Neuron (in vitro differentiated cells): ENCODE measurements around the gene B4GALT3.
"Not testable (repeated sequence)": the region's sequence is repeated elsewhere in the genome, so short reads cannot be mapped to it uniquely, and the experiment has no call there.

Experiments
- H2AFZ ChIP-seq: one replicate; pipeline ENCODE4 v1.6.1; 2013; ENCODE audit warnings: low read depth, mild to moderate bottlenecking, inconsistent platforms, low read length, moderate library complexity
- H3K27me3 ChIP-seq: one replicate; pipeline ENCODE4 v1.6.1; 2013; ENCODE audit warnings: low read length; ENCODE audit not compliant: insufficient read depth
- H3K36me3 ChIP-seq: one replicate; pipeline ENCODE4 v1.6.1; 2013; ENCODE audit warnings: low read length; ENCODE audit not compliant: insufficient read depth
- H3K4me1 ChIP-seq: one replicate; pipeline ENCODE4 v1.6.1; 2013; ENCODE audit warnings: low read length; ENCODE audit not compliant: insufficient read depth
- H3K4me3 ChIP-seq: 2 replicates; pipeline ENCODE4 v1.5.1; 2013; ENCODE audit warnings: mild to moderate bottlenecking, low read length, moderate library complexity
- H3K9me3 ChIP-seq: one replicate; pipeline ENCODE4 v1.6.1; 2013; ENCODE audit warnings: low read length

B4GALT3 gene

DNA sequence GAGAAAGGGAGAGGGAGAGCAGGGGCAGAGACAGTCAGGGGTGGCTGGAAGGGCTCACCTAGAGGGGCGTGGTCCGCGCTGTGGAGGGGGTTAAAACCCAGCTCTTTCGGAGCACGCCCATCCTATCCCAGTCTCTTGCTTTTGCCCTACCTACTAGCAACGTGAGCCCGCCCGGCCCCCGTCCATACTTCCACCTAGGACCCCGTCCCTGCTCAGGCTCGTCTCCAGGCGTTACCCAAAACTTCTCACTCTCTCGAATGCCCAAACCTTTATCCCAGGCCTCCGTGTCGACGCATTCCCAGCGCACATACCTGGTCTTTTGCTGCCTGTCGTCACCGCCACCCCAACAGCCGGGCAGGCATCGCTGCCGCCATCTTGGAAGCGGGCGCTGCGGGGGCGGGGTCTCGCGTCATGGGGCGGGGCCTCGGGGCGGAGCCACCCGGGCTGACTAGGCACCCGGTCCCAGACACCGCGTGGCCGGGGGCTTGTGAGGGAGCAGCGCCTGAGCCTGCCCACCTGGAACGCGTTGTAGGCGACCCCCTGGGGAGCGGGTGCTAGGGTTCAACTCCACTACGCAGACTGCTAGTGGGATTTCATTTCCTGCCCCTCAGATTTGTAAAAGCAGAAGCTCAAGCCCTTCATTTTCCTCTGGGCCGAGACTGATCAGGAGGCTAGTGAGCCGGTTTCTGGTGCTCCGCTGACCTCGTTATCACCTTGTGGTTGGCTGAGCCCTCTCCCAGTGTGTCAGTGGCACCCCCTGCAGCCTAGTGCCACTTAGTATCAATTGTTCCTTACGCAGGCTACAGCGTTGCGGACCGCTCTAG is at the start of gene B4GALT3:
Gene B4GALT3, minus strand, starts transcription at position 396 of the 824 bp plus-strand sequence. CDS start 1,447 bp downstream, outside the sequence.
- H3K27me3 ChIP-seq = no peaks in the 10 kb centered on the region
- peaks cover 31% of the 10 kb centered on the region for H3K36me3 ChIP-seq
- H2AFZ ChIP-seq = peak within 1 kb of the TSS; percentile 57
- H3K4me3 ChIP-seq = peak within 1 kb of the TSS; percentile 66
- H3K9me3 ChIP-seq = no peaks in the 10 kb centered on the region
- H3K4me1 ChIP-seq = peaks cover 12% of the 10 kb centered on the region

DNA sequence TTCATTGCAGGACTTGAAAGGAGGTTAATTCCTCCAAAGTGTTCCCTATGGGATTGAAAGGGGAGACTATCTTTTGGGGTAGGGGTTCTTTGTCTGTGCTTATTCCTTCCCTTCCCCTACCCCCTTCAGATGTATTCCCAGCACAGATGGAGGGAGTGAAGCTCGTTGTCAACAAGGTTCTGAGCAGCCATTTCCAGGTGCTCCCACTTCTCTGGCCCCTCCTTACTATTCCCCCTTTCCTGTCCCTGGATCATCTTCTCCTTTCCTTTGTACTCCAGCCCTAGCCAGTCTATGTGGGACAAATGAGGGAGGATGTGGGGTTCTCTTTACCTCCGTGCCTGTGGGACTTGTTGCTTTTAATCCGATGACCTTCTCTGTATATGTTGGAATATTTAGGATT is 49.5 kb upstream of the B4GALT3 start:
- no peaks in the 10 kb centered on the region for H3K9me3 ChIP-seq
- H2AFZ ChIP-seq = peak overlapping the region; percentile 52
- no peaks in the 10 kb centered on the region for H3K27me3 ChIP-seq
- peak overlapping the region; percentile 90 for H3K4me3 ChIP-seq
- peaks cover 19% of the 10 kb centered on the region for H3K36me3 ChIP-seq
- H3K4me1 ChIP-seq = peaks cover 10% of the 10 kb centered on the region

DNA sequence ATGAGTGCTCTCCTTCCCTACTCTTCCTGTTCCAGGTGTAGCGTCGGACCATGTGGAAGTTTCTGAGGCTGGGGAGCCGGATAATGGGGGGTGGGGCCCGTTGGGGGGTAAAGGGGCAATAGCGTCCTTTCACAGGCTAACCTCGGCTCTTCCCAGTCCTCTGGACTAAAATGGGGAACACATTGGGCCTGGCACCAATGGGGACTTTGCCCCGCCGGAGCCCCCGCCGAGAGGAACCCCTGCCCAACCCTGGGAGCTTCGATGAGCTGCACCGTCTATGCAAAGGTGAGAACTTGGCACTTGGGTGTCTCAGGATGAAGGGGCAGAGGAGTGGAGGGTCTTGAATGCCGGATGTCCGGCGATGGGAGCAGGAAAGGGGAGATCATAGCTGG is 49.0 kb upstream of the B4GALT3 start:
- Histone ChIP-seq H2AFZ (peak overlapping the region; percentile 52), H3K9me3 (no peaks in the 10 kb centered on the region), H3K36me3 (peaks cover 19% of the 10 kb centered on the region), H3K4me3 (peak overlapping the region; percentile 90), H3K27me3 (no peaks in the 10 kb centered on the region), H3K4me1 (peaks cover 10% of the 10 kb centered on the region)

DNA sequence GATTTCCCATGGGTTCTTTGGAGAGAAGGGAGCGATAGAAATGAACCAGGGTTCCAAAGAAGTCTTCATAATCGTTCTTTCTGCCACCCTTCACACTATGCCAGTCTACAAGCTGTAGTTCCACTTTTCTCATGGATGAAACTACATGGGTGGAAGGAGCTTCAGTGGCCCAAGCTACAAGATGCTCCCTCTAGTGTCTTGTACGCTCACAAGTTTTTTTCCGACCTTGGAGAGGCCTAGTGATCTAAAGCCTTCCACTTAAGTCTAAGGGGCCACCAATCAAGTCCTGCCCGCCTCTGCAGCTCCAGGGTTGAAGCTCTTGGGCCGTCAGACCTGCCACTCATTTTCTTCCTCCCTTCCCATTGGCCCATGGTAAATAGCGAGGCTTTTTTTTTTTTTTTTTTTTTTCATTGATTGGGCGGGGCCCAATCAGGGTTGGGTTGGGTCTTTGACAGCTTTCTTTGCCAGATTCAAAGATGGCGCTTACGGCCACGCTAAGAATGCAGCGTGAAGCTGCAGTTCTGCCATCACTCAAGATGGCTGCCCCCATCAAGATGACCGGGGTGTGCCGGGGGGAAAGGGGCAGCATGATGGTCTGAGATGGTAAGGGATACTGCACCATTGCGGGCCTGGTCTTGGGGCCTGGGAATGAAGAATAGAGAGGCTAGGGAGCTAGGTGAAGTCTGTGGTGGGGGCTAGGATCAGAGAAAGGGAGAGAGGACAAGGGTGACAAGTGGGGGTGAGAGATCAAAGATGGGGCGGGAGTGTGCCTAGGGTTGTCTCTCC is 48.4 kb upstream of the B4GALT3 start, which contains the start of gene TOMM40L:
Gene TOMM40L, plus strand, starts transcription at position 527 of the 786 bp plus-strand sequence. CDS start 430 bp downstream, outside the sequence.
- no peaks in the 10 kb centered on the region for H3K27me3 ChIP-seq
- peak within 1 kb of the TSS; percentile 52 for H2AFZ ChIP-seq
- peak within 1 kb of the TSS; percentile 90 for H3K4me3 ChIP-seq
- peaks cover 10% of the 10 kb centered on the region for H3K4me1 ChIP-seq
- H3K9me3 ChIP-seq = no peaks in the 10 kb centered on the region
- H3K36me3 ChIP-seq = peaks cover 19% of the 10 kb centered on the region

DNA sequence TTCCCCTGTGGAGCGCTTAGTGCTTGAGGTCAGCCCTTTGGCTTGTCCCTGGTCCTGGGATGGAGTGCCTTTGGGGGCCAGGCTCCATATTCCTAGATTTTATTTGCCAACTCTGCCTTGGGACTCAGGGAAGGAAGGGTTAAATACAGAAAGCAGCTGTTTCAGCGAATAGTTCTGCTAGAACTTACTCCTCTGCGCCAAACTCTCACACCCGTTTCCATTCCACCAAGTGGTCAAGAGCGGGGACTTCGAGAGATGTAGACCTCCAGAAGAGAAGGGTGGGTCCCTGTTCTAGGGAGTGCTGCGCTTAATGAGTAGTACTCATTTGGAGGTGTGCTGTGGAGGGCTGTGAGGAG is 47.8 kb upstream of the B4GALT3 start:
- H3K27me3 ChIP-seq = no peaks in the 10 kb centered on the region
- H2AFZ ChIP-seq = peak overlapping the region; percentile 35
- peaks cover 19% of the 10 kb centered on the region for H3K36me3 ChIP-seq
- peaks cover 10% of the 10 kb centered on the region for H3K4me1 ChIP-seq
- H3K4me3 ChIP-seq = no peak overlapping the region
- no peaks in the 10 kb centered on the region for H3K9me3 ChIP-seq

DNA sequence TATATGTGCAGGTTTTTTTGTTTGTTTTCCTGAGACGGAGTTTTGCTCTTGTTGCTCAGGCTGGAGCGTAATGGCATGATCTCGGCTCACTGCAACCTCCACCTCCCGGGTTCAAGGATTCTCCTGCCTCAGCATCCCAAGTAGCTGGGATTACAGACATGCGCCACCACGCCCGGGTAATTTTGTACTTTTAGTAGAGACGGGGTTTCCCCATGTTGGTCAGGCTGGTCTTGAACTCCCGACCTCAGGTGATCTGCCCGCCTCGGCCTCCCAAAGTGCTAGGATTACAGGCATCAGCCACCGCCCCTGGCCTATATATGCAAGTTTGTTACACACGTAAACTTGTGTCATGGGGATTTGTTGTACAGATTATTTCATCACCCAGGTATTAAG is 47.4 kb upstream of the B4GALT3 start:
- not testable (repeated sequence) for H3K4me3 ChIP-seq, H2AFZ ChIP-seq, H3K9me3 ChIP-seq, H3K4me1 ChIP-seq, H3K27me3 ChIP-seq
- H3K36me3 ChIP-seq = peaks cover 18% of the 10 kb centered on the region

DNA sequence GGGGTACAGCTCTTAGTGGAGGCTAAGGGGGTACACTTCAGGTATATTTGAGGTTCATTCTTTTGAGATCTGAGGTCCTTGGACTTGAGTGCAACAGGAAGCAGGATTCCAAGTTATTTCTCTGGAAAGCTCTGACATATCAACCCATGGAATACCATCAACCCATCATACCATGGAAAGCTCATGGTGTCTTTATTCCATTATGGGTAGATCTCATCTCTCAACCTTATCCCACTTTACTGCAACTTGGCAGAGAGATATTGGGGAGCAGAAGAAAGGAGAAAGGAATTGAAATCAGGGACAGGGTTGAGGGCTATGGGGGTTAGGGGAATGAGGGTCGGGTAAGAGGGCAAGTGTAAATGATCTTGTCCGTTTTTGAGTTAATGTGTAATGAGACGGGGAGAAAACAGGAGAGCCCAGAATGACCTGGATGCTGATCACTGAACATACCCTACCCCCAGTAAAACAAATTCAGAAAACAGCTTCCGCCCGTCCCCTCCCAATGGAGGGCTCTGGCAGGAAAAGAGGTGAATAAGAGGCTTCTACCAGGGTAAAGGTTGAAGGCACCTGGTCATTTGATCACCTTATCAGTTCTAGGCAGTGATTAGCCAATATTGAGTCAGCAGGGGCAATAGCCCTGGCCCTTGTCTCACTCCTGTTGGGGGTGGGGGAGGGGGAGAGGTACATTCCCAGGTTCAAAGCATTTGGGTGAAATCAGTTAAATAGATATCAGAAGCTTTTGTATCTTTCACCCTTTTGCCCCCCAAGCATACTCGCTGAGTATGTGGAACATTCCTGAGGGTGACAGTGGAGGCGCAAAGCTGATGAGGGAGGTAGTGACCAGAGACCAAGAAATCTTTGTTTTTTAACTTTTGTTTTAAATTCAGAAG is 46.7 kb upstream of the B4GALT3 start:
- Histone ChIP-seq H3K4me3 (no peak overlapping the region), H3K27me3 (no peaks in the 10 kb centered on the region), H3K36me3 (peaks cover 13% of the 10 kb centered on the region), H3K4me1 (peaks cover 10% of the 10 kb centered on the region), H2AFZ (no peak overlapping the region), H3K9me3 (no peaks in the 10 kb centered on the region)

DNA sequence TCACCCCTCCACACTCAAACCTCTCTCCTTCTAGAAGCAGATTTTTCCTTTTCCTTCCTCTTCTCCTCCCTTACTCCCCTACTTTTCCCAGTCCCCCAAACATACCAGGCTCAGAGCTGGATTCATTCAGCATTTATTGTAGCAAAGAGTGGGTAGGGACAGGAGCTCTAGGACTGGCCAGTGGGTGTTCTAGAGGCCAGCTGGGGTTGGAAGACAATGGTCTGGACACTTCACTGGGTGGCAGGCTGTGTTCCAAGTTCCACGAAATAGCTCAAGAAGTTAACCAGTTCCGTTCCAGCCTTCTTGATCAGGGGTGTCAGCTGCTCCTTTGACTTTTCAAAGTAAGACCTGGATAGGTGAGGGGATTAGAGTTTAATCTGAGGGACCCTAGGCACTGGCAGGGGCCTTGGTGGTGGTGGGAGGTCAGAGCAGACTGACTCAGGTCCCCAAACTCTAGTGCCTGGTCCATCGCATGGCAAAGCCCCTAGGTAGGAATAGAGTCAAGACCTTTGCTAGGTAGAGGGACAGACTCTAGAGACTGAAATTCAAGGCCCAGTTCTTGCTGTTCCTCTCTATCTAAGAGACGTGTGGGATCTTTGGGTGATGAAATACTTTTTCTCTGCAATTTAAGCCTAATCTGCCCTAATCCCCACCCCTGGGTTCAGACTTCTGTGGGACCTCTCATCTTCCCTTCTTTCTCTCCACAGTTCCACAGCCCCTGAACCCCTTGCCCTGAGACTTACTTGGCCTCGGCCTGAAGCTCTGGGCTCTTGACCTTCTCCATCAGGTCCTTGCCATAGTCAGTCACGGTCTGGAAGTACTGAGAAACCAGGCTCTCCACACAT is 45.1 kb upstream of the B4GALT3 start:
- no peaks in the 10 kb centered on the region for H3K9me3 ChIP-seq
- H2AFZ ChIP-seq = no peak overlapping the region
- H3K27me3 ChIP-seq = no peaks in the 10 kb centered on the region
- peaks cover 10% of the 10 kb centered on the region for H3K4me1 ChIP-seq
- H3K4me3 ChIP-seq = no peak overlapping the region
- no peaks in the 10 kb centered on the region for H3K36me3 ChIP-seq

DNA sequence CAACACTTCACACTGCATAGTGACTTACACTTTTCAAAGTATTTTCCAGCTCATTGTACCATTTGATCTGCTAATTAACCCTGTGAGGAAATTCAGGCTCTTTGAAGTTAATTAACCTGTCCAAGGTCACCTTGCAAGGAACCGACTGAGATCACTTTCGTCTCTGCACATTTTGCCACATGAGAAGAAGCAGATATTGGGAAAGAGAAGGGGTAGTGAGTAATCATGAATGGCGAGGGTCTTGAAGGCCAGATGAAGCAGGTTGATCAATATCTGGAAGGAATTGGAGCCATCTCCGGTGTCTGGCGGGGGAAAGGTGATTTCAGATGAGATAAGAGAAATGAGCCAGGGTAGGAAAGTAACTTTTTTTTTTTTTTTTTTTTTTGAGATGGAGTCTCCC is 42.7 kb upstream of the B4GALT3 start:
- Histone ChIP-seq H3K36me3 (peaks cover 4% of the 10 kb centered on the region), H3K4me1 (peaks cover 5% of the 10 kb centered on the region), H2AFZ (no peak overlapping the region), H3K4me3 (no peak overlapping the region), H3K27me3 (no peaks in the 10 kb centered on the region), H3K9me3 (no peaks in the 10 kb centered on the region)

DNA sequence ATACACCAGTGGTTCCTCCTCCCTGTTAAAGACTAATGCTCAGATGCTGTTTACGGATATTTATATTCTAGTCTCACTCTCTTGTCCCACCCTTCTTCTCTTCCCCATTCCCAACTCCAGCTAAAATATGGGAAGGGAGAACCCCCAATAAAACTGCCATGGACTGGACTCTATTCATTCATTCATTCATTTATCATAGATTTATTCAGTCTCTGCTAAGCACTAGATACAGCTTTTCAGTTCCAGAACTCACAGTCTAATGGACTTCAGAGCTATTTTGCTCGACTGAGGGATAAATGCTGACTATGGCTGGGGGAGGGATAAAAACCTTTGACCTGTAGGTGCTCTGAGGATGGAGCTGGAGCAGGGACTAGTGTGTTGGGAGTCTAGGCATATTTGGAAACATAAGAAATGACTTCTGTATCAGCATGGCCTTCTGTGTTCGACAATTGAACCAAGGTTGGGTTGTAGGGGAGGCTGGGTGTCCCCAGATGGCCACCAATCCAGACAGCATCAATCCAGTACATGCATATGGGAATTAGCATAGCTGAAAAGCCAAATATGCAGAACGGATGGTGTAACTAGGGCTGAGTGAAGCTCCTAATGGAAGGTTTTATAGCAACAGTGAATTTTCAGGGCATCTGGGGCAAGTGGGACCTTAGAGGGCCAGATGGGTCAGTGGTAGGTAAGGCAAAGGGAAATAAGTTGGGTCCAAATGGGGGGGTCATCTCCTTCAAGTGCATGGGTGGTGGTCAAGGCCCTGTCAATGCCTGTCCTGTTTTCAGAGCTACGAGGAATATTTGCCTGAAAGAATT is 42.0 kb upstream of the B4GALT3 start:
- no peak overlapping the region for H2AFZ ChIP-seq
- peaks cover 5% of the 10 kb centered on the region for H3K4me1 ChIP-seq
- no peak overlapping the region for H3K4me3 ChIP-seq
- no peaks in the 10 kb centered on the region for H3K27me3 ChIP-seq
- no peaks in the 10 kb centered on the region for H3K9me3 ChIP-seq
- peaks cover 8% of the 10 kb centered on the region for H3K36me3 ChIP-seq

DNA sequence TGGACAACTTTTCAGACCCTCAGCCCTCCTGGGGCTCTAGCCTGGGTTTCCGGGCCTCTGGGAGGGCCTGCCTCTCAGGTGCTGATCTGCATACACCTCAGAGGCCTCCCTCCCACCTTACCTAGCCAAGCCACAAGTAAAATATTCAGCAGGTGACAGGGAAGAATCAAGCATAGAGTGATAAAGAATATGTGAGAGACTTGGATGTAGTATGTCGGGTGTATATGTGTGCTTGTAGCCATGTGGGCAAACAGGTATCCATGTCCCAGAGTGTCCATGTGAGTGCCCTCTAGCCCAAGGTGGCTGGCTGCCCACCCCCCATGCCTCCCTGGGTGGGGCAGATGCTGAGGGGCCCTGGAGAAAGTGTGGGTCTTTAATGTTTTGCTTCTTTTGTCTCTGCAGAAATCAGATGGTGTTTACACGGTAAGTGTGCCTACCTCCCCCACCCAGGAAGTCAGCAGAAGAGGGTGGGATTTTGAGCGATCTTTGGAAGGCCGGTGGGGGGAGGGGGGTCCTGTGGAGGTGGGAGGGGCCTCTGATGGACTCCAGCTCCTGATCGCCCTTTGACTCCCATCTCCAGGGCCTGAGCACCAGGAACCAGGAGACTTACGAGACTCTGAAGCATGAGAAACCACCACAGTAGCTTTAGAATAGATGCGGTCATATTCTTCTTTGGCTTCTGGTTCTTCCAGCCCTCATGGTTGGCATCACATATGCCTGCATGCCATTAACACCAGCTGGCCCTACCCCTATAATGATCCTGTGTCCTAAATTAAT is 41.2 kb upstream of the B4GALT3 start:
- Histone ChIP-seq H3K4me1 (peaks cover 5% of the 10 kb centered on the region), H3K4me3 (no peak overlapping the region), H3K9me3 (no peaks in the 10 kb centered on the region), H2AFZ (no peak overlapping the region), H3K36me3 (peaks cover 16% of the 10 kb centered on the region), H3K27me3 (no peaks in the 10 kb centered on the region)
